22Rv1 (cell line): ENCODE data around the gene GIT2.

Experiments
- H3K27ac ChIP-seq: fragments of 450-650 bp; 2 replicates; pipeline ENCODE4 v1.5.1; 2017
- CTCF ChIP-seq: fragments of 450-650 bp; IDR thresholded peaks from 2 replicates; pipeline ENCODE4 v1.5.1; 2017; ENCODE audit warnings: mild to moderate bottlenecking
- ZFX ChIP-seq: fragments of 450-650 bp; IDR thresholded peaks from 2 replicates; pipeline ENCODE4 v1.6.1; 2017; ENCODE audit warnings: antibody characterized with exemption, borderline replicate concordance

Gene GIT2

DNA sequence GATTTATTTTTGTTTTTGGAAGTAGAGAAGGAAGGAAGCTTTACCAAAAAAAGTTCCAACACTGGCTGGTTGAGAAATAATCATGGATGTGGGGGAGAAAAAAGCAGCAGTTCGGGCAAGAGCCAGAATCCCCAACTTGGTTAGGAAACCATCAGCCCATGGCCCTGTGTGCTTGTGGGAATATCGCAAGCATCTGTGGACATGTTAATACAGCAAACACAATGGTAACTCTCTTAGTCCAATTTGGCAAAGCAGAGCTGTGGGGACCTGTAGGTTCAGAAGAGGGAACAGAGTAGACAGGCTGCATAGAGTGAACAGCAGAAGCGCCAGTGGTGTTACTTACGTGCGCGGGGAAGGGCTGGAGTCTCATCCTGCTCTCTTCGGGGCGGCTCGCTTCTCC is 49.3 kb downstream of the GIT2 start:
- TF ChIP-seq CTCF: no peak
- no peak for TF ChIP-seq ZFX
- H3K27ac ChIP-seq: no peak overlapping the region

DNA sequence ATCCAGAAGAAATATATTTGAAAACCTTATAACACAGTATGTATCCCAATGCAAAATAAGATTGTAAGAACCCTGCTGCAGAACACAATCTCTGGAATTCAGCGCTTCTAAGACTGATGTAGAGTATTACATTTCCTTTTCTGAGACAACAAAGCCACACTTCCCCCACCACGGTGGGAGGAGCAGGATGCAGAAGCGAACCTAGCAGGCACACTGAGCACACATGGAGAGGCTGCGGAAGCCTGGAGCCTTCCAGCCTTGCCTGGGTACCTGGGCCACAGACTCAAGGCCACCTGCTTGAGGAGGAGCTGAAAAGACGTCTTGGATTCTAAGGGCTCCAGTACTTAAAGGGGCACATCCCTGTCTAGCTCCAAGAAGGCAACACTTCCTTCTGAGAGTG is 49.7 kb downstream of the GIT2 start:
- no peak for TF ChIP-seq CTCF
- TF ChIP-seq ZFX: no peak
- no peak overlapping the region for H3K27ac ChIP-seq

GRCh38 chr12:109944561-109945359 is 51.4 kb downstream of the GIT2 start:
- no peak for TF ChIP-seq ZFX
- no peak for TF ChIP-seq CTCF
- no peak overlapping the region for H3K27ac ChIP-seq

GRCh38 chr12:109943811-109944210 is 52.4 kb downstream of the GIT2 start:
- H3K27ac ChIP-seq: no peak overlapping the region
- TF ChIP-seq CTCF (no peak), ZFX (no peak)

- peak overlapping the region; percentile 46 for H3K27ac ChIP-seq
- TF ChIP-seq ZFX (no peak), CTCF (no peak)
Observed at GRCh38 chr12:109940339-109940923, 55.7 kb downstream of the GIT2 start.

DNA sequence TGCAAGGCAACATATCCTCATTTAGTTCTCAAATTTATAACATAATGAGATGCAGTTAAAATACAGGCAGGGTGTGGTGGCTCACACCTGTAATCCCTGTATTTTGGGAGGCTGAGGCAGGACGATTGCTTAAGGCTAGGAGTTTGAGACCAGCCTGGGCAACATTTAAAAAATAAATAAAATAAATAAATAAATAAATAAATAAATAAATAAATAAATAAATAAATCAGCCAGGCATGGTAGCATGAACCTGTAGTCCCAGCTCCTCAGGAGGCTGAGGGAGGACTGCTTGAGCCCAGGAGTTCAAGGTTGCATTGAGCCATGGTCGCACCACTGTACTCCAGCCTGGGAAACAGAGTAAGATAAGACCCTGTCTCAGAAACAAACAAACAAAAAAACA is 56.7 kb downstream of the GIT2 start:
- TF ChIP-seq CTCF (no peak), ZFX (no peak)
- no peak overlapping the region for H3K27ac ChIP-seq

- TF ChIP-seq ZFX (no peak), CTCF (no peak)
- H3K27ac ChIP-seq: no peak overlapping the region
Observed at GRCh38 chr12:109938947-109939346, 57.2 kb downstream of the GIT2 start.
